ENCODE data around the gene PACSIN2.

PACSIN2 gene

DNA sequence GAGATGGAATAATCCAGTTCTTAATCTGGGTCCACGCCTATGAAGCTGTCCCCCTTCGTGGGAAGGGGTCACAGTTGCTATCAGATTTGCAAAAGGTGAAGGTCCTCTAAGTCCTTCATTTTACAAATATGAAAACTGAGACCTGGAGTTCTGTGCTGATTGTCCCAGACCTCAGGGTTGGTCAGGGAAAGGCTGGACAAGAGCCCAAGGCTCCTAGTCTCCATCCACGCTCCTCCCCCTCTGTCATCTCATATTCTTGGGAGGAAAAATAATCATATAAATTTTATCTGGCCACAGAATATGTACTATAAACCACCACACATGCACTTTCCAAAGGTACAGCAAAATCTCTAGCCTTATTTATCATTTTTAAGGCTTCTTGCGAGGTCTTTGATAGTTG lies 5.5 kb downstream of the PACSIN2 start:
- Histone ChIP-seq H3K36me3 (no peaks in the 10 kb centered on the region), H3K4me3 (no peak overlapping the region), H3K4me1 (peaks cover 0 to 84% (median 47%) of the 10 kb centered on the region in 4 donors), H3K9me3 (no peaks in the 10 kb centered on the region), H3K27me3 (no peaks in the 10 kb centered on the region), H3K27ac (peak overlapping the region; percentile 57 to 80)
- intact Hi-C loops (cut with DNase I; ENCODE audit: low total_unique reads): no loop called here
- no peak for DNase-seq
- no peak for TF ChIP-seq CTCF (IDR thresholded peaks at IDR 0.05)

DNA sequence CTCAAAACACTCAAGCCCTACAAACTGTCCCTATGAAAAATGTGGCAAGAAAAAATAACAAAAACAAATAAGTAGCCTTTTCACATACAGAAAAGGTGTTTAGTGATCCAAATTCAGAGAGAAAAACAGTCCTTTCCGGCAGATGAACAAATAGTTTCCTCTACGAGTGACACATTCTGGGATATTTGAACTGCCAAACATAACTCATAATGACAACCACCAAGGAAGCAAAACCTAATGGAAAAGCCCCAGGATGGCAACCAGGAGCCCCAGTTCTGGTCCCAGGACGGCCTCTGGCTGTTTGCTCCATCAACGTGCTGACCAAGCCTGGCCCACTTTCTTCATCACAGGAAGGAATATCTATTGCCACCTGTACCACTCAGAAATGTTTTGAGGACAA lies 6.0 kb downstream of the PACSIN2 start:
- DNase-seq: no peak
- H3K27ac ChIP-seq: peak overlapping the region; percentile 57 to 80
- peaks cover 0 to 87% (median 50%) of the 10 kb centered on the region in 4 donors for H3K4me1 ChIP-seq
- intact Hi-C loops (cut with DNase I; ENCODE audit: low total_unique reads): no loop called here
- H3K36me3 ChIP-seq: no peaks in the 10 kb centered on the region
- H3K9me3 ChIP-seq: no peaks in the 10 kb centered on the region
- no peaks in the 10 kb centered on the region for H3K27me3 ChIP-seq
- TF ChIP-seq CTCF (IDR thresholded peaks at IDR 0.05): no peak
- no peak overlapping the region for H3K4me3 ChIP-seq

- intact Hi-C loops (cut with DNase I; ENCODE audit: low total_unique reads): no loop called here
- no peaks in the 10 kb centered on the region for H3K36me3 ChIP-seq
- no peak overlapping the region for H3K4me3 ChIP-seq
- DNase-seq: peak; percentile 65 to 75
- H3K27me3 ChIP-seq: no peaks in the 10 kb centered on the region
- peaks cover 0 to 87% (median 48%) of the 10 kb centered on the region in 4 donors for H3K4me1 ChIP-seq
- no peaks in the 10 kb centered on the region for H3K9me3 ChIP-seq
- peak overlapping the region; percentile 57 to 80 for H3K27ac ChIP-seq
- peak in 1 of 2 experiments; percentile 10 for TF ChIP-seq CTCF (IDR thresholded peaks at IDR 0.05)
Observed at GRCh38 chr22:43008509-43008908, 6.4 kb downstream of the PACSIN2 start.

- Histone ChIP-seq H3K9me3 (no peaks in the 10 kb centered on the region), H3K4me3 (no peak overlapping the region), H3K36me3 (no peaks in the 10 kb centered on the region), H3K4me1 (peaks cover 0 to 86% (median 43%) of the 10 kb centered on the region in 4 donors), H3K27me3 (no peaks in the 10 kb centered on the region), H3K27ac (peak overlapping the region; percentile 57 to 80)
- intact Hi-C loops (cut with DNase I; ENCODE audit: low total_unique reads): no loop called here
- no peak for DNase-seq
- no peak for TF ChIP-seq CTCF (IDR thresholded peaks at IDR 0.05)
Observed at GRCh38 chr22:43007519-43008102, 7.3 kb downstream of the PACSIN2 start.

DNA sequence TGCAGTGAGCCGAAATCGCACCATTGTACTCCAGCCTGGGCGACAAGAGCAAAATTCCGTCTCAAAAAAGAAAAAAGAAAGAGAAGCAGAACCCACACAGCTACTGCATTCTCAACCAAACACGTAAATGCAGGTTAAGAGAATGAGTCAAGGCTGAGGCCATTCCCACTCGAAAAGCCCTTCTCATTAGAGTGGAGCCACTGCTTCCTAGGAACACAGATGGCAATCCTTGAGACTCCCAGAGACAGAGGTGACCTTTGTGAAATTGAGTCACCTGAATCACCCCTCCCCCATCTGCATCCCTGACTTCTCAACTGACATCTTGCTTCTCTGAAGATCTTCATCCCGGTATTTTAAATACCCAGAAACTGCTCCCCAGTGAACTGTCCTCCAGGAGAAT lies 8.2 kb downstream of the PACSIN2 start:
- no peak for TF ChIP-seq CTCF (IDR thresholded peaks at IDR 0.05)
- H3K4me3 ChIP-seq: no peak overlapping the region
- intact Hi-C loops (cut with DNase I; ENCODE audit: low total_unique reads): no loop called here
- H3K27ac ChIP-seq: peak overlapping the region in 1 of 2 donors; percentile 80
- no peak for DNase-seq
- H3K27me3 ChIP-seq: no peaks in the 10 kb centered on the region
- H3K9me3 ChIP-seq: no peaks in the 10 kb centered on the region
- peaks cover 0 to 89% (median 49%) of the 10 kb centered on the region in 4 donors for H3K4me1 ChIP-seq
- no peaks in the 10 kb centered on the region for H3K36me3 ChIP-seq
